Effector CD4-positive, alpha-beta T cell (primary cell): ENCODE results near the gene TASP1.

ENCODE experiments used
- DNase-seq: peaks from one replicate; pipeline ENCODE4 v3.0.0-alpha.2; 2020

TASP1 gene

GRCh38 chr20:13340088-13340487 lies 298.6 kb downstream of the TASP1 start:
- no peak for DNase-seq
